ENCODE results near the gene CEACAM18. TPM values are rescaled to one million over a fixed set of nuclear protein-coding genes. Genes with fewer than 3 reads are reported as not detected.

The CEACAM18 gene
- total RNA-seq, 1 donor from 2014 or later: not detected

GRCh38 chr19:51521781-51522180, 43.4 kb downstream of the CEACAM18 start:
- Mint-ChIP-seq H3K27me3 (ENCODE audit: low read depth) (peaks cover 2% of the 10 kb centered on the region), H3K27ac (ENCODE audit: unreplicated experiment) (no peak overlapping the region), H3K36me3 (ENCODE audit: low read depth) (no peaks in the 10 kb centered on the region), H3K9me3 (ENCODE audit: low read depth) (peaks cover 14% of the 10 kb centered on the region), H3K4me3 (ENCODE audit: unreplicated experiment) (no peak overlapping the region), H3K4me1 (ENCODE audit: low read depth) (no peaks in the 10 kb centered on the region)
- DNase-seq (ENCODE audit: low spot score): no peak
- no peak for TF ChIP-seq CTCF (IDR thresholded peaks at IDR 0.05)

- Mint-ChIP-seq H3K27ac (ENCODE audit: unreplicated experiment) (no peak overlapping the region), H3K36me3 (ENCODE audit: low read depth) (no peaks in the 10 kb centered on the region), H3K27me3 (ENCODE audit: low read depth) (no peaks in the 10 kb centered on the region), H3K4me3 (ENCODE audit: unreplicated experiment) (no peak overlapping the region), H3K9me3 (ENCODE audit: low read depth) (peaks cover 11% of the 10 kb centered on the region), H3K4me1 (ENCODE audit: low read depth) (no peaks in the 10 kb centered on the region)
- DNase-seq (ENCODE audit: low spot score): peak; percentile 46
- no peak for TF ChIP-seq CTCF (IDR thresholded peaks at IDR 0.05)
These were observed 46.4 kb downstream of the CEACAM18 start for GRCh38 chr19:51524666-51525264.

DNA sequence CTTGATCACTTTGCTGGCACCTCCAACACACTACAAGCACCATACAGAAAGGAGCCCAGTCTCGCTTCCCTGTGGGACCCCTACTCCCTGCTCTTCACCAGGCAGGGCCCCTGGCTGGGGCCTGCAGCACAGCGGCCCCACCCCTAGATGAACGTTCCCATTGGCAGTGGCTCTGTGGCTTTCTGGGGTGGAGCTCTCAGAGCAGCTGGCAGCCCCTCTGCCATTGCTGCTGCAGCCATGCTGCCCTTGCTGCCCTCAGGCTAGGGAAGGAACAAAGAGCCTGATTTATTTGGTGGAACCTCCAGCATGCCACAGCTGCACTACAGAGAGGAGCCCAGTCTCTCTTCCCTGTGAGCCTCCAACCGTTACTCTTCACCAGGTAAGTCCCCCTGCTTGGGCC, 47.3 kb downstream of the CEACAM18 start:
- peaks cover 11% of the 10 kb centered on the region for H3K9me3 Mint-ChIP-seq (ENCODE audit: low read depth)
- H3K27me3 Mint-ChIP-seq (ENCODE audit: low read depth): no peaks in the 10 kb centered on the region
- DNase-seq (ENCODE audit: low spot score): peak; percentile 63
- H3K4me1 Mint-ChIP-seq (ENCODE audit: low read depth): no peaks in the 10 kb centered on the region
- H3K4me3 Mint-ChIP-seq (ENCODE audit: unreplicated experiment): no peak overlapping the region
- H3K36me3 Mint-ChIP-seq (ENCODE audit: low read depth): no peaks in the 10 kb centered on the region
- TF ChIP-seq CTCF (IDR thresholded peaks at IDR 0.05): no peak
- H3K27ac Mint-ChIP-seq (ENCODE audit: unreplicated experiment): no peak overlapping the region

DNA sequence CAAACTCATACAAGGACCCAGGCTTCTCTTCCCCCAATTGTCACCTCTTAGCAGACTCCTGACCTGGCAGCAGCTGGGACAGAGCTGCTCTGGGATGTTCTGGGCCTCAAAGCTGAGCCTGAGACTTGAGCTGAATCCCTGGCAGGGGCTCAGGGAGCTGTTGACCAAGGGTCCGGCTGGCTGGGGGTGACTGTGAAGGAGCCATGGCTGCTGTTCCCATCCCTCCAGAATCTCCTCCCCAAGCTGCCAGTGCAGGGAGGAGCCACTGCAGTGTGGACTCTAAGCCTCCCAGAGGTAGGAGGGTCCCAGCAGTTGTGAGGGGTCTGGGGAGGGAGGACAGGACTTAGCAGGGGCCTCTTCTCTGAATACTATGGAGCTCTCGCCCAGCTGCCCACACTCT, 51.0 kb downstream of the CEACAM18 start:
- no peak for TF ChIP-seq CTCF (IDR thresholded peaks at IDR 0.05)
- Mint-ChIP-seq H3K27ac (ENCODE audit: unreplicated experiment) (no peak overlapping the region), H3K27me3 (ENCODE audit: low read depth) (no peaks in the 10 kb centered on the region), H3K36me3 (ENCODE audit: low read depth) (no peaks in the 10 kb centered on the region), H3K9me3 (ENCODE audit: low read depth) (peaks cover 3% of the 10 kb centered on the region), H3K4me1 (ENCODE audit: low read depth) (no peaks in the 10 kb centered on the region), H3K4me3 (ENCODE audit: unreplicated experiment) (no peak overlapping the region)
- DNase-seq (ENCODE audit: low spot score): peak; percentile 57

- no peaks in the 10 kb centered on the region for H3K27me3 Mint-ChIP-seq (ENCODE audit: low read depth)
- TF ChIP-seq CTCF (IDR thresholded peaks at IDR 0.05): no peak
- no peaks in the 10 kb centered on the region for H3K36me3 Mint-ChIP-seq (ENCODE audit: low read depth)
- no peaks in the 10 kb centered on the region for H3K9me3 Mint-ChIP-seq (ENCODE audit: low read depth)
- H3K4me1 Mint-ChIP-seq (ENCODE audit: low read depth): no peaks in the 10 kb centered on the region
- DNase-seq (ENCODE audit: low spot score): peak; percentile 60
- no peak overlapping the region for H3K27ac Mint-ChIP-seq (ENCODE audit: unreplicated experiment)
- H3K4me3 Mint-ChIP-seq (ENCODE audit: unreplicated experiment): no peak overlapping the region
These were observed 52.3 kb downstream of the CEACAM18 start for GRCh38 chr19:51530616-51531015.
